IPS-18c (cell line): ENCODE measurements around the gene COL4A3.

ENCODE experiments used
- H3K4me3 ChIP-seq: 2 replicates; pipeline ENCODE4 v1.7.0; 2013; ENCODE audit warnings: low read depth, mild to moderate bottlenecking, low read length, moderate library complexity; ENCODE audit not compliant: insufficient read depth
- H3K9me3 ChIP-seq: one replicate; pipeline ENCODE4 v1.6.1; 2013; ENCODE audit warnings: mild to moderate bottlenecking, low read length, moderate library complexity; ENCODE audit not compliant: control insufficient read depth, insufficient read depth

The COL4A3 gene

GRCh38 chr2:227310756-227311110, 146.3 kb downstream of the COL4A3 start:
- Histone ChIP-seq H3K9me3 (no peaks in the 10 kb centered on the region), H3K4me3 (no peak overlapping the region)

DNA sequence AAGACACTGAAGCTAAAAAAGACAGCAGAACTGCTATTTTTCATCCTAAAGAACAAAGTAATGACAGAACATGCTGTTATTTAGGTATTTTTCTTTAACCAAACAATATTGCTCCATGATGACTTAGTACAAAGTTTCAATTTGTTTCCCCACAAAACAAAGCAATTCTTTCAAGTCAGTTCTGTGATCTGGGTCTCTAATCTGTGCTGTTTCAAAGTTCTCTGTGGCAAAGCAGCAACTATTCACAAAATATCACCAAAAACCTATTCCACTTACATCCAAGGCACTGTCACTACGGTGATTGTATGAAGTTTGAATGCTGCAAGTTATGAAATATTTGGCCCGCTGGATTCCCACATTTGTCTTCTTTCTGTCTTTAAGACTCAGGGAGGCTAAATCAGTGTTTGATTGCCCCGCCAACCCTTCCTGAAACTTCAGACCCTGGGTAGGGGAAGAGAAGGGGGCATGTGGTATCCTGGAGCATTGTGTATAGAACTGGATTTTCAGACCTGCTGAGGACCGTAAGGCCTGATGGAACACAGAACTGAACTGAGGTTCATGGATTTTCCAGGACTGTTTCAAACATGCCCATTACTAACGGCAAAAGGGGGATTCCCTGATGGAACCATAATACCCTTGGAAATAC, 147.6 kb downstream of the COL4A3 start:
- Histone ChIP-seq H3K4me3 (no peak overlapping the region), H3K9me3 (no peaks in the 10 kb centered on the region)

GRCh38 chr2:227312579-227312978, 148.2 kb downstream of the COL4A3 start:
- no peak overlapping the region for H3K4me3 ChIP-seq
- H3K9me3 ChIP-seq: no peaks in the 10 kb centered on the region

DNA sequence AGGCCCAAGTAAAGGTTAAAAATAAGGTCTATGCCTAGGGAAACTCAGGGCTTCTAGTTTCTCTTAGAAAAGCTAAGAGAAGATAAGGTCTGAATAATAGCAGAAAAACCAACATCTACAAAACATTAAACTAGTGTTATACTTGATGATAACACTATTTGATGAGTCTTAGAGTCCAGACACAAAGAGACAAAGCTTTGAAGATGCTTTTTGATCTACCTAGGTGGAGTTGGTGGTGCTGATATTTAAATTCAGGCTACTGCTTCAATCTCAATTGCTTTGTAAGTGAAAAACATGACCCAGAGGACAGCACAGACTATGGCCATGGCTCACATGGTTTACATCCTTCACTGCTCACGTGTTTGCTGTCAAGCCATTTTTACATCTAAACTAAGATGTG, 148.9 kb downstream of the COL4A3 start:
- H3K9me3 ChIP-seq: no peaks in the 10 kb centered on the region
- no peak overlapping the region for H3K4me3 ChIP-seq

DNA sequence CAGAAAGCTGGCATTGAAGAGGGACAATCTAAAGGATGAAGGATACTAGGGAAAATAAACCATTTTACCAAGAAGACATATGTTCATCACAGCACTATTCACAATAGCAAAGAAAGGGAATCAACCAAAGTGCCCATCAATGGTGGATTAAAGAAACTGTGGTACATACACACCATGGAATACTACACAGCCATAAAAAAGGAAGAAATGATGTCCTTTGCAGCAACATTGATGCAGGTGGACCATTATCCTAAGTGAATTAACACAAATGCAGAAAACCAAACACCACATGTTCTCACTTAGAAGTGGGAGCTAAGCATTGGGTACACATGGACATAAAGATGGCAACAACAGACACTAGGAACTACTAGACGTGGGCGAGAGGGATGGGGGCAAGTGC, 153.4 kb downstream of the COL4A3 start:
- Histone ChIP-seq H3K9me3 (no peaks in the 10 kb centered on the region), H3K4me3 (no peak overlapping the region)

- Histone ChIP-seq H3K4me3 (no peak overlapping the region), H3K9me3 (no peaks in the 10 kb centered on the region)
Measured at GRCh38 chr2:227320305-227321094, 156.1 kb downstream of the COL4A3 start.

DNA sequence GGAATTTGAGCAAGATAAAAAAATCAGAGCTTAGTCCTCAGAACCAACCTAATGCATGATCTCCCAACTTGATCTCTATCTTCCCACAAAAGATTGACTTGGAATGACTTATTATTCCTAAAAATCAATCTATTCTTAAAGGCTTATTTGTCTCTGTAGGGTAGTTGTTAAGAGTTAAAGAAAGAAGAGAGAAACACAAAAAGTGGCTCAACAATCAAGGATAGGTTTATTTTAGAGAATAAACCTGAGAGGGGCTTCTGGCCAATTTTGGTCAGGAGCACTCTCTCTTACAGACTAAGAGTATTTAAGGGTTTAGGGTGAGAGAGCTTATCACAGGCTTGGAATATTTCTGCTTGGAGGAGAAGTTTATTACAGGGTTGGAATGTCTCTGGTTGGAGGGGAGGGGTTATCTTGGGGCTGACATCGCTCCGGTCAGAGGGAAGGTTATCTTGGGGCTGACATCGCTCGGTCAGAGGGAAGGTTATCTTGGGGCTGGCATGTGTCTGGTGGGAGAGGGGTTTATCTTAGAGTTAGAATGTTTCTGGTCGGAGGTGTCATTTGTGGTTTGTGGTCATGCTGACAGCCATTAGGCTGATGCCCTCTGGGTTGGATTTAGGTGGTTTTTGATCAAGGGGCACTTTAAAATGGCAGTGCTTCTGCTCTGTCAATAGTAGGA, 158.2 kb downstream of the COL4A3 start:
- no peak overlapping the region for H3K4me3 ChIP-seq
- no peaks in the 10 kb centered on the region for H3K9me3 ChIP-seq

GRCh38 chr2:227323818-227324217, 159.4 kb downstream of the COL4A3 start:
- Histone ChIP-seq H3K9me3 (no peaks in the 10 kb centered on the region), H3K4me3 (no peak overlapping the region; the same call in 1 of the 2 replicates)

- Histone ChIP-seq H3K4me3 (peak overlapping the region; percentile 86), H3K9me3 (no peaks in the 10 kb centered on the region)
Measured at GRCh38 chr2:227324642-227324994, 160.2 kb downstream of the COL4A3 start.

DNA sequence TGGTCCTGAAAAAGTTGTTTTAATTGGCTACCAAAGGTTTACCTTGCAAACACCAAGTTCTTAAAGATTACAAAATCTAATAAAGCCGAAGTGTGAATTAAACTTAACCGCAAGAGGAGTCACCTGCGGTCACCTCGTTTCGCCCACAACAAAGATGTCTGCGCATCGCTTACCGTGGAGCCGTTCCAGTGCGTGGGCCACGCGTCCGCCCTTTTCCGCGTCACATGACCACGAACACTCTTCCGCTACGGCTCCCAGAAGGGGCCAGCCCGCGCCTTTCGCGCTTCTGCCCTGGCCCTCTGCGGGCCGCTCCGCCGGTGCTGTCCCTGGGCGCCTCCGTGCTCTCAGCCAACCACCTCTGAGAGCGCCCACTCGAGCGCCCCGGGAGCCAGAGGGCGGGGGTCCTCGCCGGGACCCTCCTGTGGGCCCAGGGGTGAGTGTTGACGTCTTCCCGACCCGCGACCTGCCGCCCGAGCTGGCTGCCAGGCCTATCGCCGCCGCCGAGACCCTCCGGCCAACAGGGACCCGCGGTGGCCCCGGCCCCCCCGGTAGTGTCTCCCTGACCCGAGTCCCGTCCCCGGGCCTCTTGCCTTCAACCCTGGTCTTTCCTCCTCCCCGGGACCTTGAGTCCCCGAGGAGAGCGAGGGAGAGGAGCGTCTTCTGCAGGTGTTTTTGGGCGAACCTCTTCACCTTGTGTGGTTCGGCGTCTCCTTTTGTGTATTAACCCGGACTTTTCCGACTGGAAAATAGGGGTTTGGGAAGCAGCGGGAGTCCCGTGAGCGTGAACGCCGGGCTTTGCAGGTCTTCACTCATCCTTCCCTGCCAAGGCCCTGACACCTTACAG, 160.8 kb downstream of the COL4A3 start, which contains the start of gene MFF:
Gene MFF, plus strand, starts transcription at position 257 of the 844 bp plus-strand sequence. CDS start 5,415 bp downstream, outside the sequence.
- peak within 1 kb of the TSS; percentile 86 for H3K4me3 ChIP-seq
- H3K9me3 ChIP-seq: no peaks in the 10 kb centered on the region

GRCh38 chr2:227325839-227326195, 161.4 kb downstream of the COL4A3 start:
- Histone ChIP-seq H3K4me3 (peak overlapping the region; percentile 86), H3K9me3 (no peaks in the 10 kb centered on the region)

DNA sequence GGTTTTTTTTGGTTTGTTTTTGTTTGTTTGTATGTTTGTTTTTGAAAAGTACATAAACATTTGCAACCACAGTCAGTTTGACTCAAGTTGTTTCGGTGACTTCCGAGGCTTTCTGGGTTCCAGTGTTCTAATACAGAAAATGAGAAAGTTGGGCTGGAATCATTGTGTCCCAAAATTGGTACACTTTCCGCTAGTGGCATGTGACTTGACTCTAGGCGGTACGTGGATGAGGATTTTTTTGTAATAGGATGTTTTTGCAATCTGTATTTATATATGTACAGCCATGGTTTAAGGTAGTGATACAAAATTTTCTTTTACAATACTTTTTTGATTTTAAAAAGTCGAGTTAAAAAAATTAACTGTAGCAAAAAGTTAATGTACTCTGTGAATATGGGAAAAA, 162.4 kb downstream of the COL4A3 start:
- no peaks in the 10 kb centered on the region for H3K9me3 ChIP-seq
- H3K4me3 ChIP-seq: peak overlapping the region; percentile 86; the same call in 1 of the 2 replicates

DNA sequence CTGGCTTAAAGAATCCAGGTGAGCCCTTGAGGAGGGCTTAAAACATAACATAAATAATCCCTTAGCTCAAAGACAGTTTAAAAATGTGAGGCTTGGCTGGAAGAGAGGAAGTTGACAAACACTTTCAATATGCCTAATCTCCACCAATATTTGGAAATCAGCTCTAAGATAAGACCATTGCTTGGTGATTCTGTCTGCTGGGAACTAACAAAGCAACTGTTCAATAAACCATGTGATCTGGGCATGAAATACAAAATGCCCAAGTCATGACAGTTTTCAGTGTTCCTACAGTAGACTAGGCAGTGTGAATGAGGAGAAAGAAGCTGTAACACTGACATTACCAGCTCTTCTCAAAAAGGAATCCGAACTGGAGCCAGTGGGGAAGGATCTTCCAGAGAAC, 171.3 kb downstream of the COL4A3 start:
- H3K9me3 ChIP-seq: no peaks in the 10 kb centered on the region
- H3K4me3 ChIP-seq: no peak overlapping the region

DNA sequence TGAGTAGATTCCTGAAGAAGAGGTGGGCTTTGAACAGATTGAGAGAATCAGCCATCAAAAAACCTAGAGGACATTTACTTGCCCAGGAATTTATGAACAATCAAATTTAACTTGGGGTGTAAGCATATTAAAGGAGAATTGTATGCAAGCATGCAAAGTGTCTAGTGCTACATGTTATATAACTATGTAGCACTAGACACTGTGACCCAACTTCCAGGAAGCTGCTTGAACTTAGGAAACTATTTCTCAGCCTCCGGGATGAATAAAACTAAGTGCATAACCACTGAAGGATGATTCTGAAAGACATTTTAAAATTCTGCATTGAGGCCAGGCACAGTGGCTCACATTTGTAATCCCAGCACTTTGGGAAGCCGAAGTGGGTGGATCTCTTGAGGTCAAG, 173.0 kb downstream of the COL4A3 start:
- H3K9me3 ChIP-seq: no peaks in the 10 kb centered on the region
- no peak overlapping the region for H3K4me3 ChIP-seq

DNA sequence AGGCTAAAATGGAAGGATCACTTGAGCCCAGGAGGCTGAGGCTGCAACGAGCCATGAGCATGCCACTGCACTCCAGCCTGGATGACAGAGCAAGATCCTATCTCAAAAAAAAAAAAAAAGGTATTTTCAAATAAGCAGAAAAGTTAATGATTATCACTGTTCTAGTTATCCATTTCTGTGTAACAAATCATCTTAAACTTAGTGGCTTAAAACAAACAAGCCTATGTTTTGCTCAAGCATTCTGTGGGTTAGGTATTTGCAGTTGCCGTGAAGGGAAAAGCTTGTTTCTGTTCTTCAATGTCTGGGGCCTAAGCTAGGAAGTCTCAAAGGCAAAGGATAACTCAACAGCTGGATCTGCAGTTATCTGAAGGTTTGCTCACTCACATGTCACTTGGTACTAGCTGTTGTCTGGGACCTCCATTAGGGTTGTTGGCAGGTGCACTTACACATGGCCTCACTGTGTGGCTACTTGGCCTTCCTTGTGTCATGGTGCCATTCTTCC, 174.7 kb downstream of the COL4A3 start:
- Histone ChIP-seq H3K4me3 (no peak overlapping the region), H3K9me3 (no peaks in the 10 kb centered on the region)

DNA sequence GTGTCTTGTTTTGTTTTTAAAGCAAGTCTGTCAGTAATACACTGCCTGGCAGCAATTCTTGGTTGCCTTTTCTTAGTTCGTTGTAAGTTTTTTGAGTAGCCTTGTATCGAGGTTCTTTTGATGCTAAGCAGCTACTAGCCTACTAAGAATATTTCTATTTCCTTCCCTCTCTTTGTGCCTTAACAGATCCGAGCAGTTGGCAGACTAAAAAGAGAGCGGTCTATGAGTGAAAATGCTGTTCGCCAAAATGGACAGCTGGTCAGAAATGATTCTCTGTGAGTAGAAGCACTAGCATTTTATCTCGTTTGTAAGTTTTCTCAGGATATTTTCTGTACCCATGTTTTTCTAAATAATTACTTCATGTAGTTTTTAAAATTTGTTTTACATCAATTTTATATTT, 175.7 kb downstream of the COL4A3 start:
- Histone ChIP-seq H3K9me3 (no peaks in the 10 kb centered on the region), H3K4me3 (no peak overlapping the region)

DNA sequence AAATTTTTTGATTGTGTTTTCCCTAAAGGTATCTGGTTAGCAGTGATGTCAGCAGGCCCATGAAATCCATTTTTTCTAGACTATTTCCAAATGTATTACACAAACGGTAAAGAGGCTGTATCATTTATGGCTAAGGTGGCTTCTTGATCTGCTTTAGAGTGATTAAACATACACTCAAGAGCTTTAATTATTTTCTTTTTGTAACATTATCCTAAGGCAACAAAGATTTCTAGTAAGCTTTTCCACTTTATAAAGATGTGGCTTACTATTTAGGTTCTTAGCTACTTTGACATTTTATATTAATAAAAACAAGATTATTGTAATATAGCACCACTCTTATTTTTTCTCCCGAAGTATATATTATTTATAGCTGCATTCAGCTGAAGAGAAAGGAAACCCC, 177.1 kb downstream of the COL4A3 start:
- no peaks in the 10 kb centered on the region for H3K9me3 ChIP-seq
- no peak overlapping the region for H3K4me3 ChIP-seq
